GM19324 (cell line): Measurements from ENCODE around the gene INTS6.

ENCODE experiments used
- ATAC-seq: cut with Tn5 transposase; IDR thresholded peaks from one replicate; pipeline ENCODE4 v1.9.1; 2021; ENCODE audit warnings: mild to moderate bottlenecking, moderate library complexity; ENCODE audit not compliant: unreplicated experiment, low FRiP score

INTS6 gene

DNA sequence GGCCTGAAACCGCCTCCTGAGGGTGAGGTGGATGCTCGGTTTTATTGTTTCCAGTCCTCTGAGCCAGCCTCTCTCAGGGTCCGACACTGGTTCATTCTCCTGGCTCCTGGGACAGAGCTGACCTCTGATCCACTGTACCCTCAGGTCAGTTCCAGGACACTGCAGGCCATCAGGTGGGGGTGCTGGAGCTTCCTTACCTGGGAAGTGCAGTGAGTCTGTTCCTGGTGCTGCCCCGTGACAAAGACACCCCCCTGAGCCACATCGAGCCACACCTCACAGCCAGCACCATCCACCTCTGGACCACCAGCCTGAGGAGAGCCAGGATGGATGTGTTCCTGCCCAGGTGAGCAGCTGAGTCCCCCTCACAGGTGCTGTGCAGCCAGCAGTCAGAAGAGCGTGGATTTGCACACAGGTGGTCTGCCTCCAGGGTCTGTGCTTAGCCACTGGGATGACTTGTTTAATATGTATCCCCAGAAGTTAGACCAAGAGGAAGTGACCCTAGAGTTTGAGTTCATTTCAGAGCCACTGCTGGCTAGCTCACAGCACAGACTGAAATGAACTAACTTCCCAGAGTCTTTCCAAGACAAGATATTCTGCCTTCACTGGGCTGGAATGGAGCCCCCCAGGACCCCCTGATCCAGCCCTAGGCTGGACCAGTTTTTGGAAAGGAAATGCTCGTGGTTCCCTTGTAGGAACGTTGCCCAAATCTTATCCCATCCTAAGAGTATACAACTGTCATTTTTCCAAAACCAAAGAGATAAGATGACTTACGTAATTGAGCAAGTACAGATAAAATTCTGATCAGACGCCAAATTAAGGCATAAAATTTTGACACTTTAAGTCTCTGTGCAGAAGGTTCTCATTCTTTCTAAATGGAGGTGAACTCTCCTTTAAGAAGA, 104.5 kb downstream of the INTS6 start:
- no peak for ATAC-seq

DNA sequence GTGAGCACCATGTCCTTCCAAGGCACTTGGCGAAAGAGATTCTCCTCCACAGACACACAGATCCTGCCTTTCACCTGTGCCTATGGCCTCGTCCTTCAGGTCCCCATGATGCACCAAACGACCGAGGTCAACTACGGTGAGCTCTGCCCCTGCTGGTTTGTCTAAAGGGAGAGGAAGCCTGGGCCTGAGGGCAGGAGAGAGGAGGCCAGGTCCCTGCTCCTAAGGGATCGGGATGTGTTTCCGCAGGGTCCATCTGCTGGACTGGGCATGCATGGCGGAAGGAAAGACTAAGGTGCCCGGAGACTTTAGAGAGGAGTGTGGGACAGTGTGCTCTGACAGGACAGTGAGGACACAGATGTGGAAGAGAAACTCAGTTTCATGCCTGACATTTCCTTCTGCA, 105.7 kb downstream of the INTS6 start:
- no peak for ATAC-seq

DNA sequence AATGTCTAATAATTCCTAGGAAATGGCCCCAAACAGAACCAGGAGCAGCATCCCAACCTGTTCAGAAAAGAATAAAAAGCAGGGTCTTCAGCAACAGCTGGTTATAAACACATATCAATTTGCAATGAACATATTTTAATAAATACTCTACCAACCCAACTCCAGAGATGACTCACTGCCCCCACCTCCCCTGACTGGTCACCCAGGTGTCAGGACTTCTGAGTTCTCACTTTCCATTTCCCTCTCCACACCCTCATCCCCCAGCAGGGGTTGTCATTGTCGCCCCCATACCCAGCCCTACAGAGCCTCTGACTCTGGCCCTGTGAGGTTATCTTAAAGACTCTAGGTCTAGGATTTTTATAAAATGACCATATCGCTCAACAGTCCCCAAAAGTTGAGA, 106.4 kb downstream of the INTS6 start:
- ATAC-seq = no peak

- no peak for ATAC-seq
These were observed 109.4 kb downstream of the INTS6 start for GRCh38 chr13:51343475-51343874.

GRCh38 chr13:51342706-51343105, 110.1 kb downstream of the INTS6 start:
- no peak for ATAC-seq

DNA sequence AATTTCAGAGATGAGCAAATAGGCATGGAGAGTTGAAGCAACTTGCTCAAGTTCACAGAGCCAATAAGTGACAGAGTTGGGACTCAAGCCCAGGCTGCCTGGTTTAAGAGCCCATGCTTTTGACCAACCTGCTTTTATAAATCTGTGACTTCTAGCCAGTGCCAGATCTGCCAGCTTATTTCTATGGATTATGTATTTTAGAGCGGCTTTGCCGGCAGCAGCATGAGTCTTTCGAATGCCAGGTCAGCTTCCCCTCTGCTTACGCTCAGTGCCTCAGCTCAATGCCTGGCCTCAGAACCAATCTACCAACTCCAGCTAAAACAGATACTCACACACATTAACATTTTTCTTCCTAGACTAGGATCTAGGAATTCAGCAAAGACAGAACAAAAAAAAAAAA, 111.0 kb downstream of the INTS6 start:
- ATAC-seq = no peak

- no peak for ATAC-seq
These were observed 111.6 kb downstream of the INTS6 start for GRCh38 chr13:51341232-51341631.

DNA sequence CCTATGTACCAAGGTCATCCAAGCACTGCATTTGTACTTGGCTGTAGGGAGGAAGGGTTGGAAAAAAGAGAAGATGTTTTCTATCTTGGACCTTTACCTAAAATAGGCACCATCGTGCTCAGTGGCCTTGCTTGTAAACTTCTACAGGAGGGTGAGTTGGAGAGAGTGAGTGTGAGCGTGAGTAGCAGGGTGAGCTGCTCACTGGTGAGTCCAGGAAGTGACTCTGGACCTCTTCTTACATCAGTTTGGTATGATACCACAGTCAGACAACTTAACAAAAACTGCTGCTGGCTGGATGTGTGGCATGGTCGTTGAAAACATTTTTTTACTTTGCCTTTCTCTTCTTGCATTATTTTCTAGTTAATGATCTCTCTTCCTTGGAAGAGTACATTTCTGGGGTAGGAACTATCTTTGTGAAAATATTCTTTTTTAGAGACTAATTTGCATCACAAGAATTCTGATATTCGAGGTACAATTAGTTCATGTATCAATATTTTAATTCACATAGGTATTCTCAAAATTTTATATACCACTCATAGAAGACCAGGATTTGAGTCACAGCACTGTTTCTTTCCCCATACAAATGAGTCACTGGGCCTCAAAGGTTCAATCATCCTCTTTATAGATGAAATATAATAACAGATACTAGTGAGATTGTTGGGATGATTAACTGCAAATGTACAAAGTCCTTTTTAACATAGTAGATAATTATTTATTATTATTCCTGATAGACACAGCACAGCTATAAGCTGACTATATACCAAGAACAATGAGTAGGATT, 112.7 kb downstream of the INTS6 start:
- ATAC-seq = no peak

GRCh38 chr13:51339354-51339753, 113.5 kb downstream of the INTS6 start, which contains the start of gene SERPINE3:
TSS of gene SERPINE3 (plus strand) at chr13:51339691. CDS start at chr13:51341092, 1,401 bp downstream.
- no peak for ATAC-seq

DNA sequence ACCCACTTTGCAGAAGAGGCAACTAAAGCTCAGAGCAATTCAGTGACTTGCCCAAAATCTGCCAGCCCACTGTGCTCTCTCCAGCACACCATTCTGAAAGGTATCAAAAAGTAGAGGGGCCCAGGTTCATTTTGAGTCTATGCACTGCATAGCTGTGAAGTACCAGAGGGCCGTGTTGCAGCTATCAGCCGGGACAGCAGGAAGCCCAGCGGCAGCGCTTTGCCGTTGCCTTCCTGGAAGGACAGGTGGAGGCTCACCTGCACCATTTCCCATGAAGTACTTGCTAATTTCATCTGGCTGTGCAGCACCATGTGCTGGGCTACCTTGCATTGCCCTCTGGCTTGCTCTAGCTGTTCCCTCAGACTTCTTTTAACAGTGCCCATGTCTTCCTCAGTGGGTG, 116.1 kb downstream of the INTS6 start:
- ATAC-seq = no peak

- no peak for ATAC-seq
These were observed 119.0 kb downstream of the INTS6 start for GRCh38 chr13:51333826-51334225.

- ATAC-seq = no peak
These were observed 119.4 kb downstream of the INTS6 start for GRCh38 chr13:51333421-51333820.

DNA sequence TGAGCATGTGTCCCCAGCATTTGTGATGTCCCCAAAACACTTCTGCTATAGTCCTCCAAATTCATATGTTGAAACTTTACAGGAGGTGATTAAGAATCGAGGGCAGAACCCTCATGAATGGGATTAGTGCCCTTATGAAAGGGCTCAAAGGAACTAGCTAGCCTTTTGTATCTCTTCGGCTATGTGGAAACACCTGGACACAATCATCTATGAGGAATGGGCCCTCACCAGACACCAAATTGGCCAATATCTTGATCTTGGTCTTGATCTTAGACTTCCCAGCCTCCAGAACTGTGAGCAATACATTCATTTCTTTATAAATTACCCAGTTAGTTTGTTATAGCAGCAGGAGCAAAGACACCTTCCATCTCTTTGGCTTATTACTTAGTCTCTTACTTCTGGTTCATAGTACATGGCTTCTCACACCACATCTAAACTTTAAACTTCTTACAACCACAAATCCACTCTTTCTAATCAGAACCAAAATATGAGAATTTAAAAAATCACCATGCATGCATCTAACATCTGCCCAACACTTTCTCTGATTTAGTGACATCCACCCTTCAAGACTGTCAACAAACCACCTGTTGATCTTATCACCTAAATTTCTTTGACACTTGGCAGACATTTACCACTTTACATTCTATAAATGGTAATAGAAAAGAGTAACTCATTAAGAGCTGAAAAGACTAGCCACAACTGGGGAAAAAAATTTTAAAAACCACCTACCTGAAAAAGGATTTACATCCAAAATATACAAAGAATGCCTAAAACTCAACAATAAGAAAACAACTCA, 120.1 kb downstream of the INTS6 start:
- no peak for ATAC-seq

DNA sequence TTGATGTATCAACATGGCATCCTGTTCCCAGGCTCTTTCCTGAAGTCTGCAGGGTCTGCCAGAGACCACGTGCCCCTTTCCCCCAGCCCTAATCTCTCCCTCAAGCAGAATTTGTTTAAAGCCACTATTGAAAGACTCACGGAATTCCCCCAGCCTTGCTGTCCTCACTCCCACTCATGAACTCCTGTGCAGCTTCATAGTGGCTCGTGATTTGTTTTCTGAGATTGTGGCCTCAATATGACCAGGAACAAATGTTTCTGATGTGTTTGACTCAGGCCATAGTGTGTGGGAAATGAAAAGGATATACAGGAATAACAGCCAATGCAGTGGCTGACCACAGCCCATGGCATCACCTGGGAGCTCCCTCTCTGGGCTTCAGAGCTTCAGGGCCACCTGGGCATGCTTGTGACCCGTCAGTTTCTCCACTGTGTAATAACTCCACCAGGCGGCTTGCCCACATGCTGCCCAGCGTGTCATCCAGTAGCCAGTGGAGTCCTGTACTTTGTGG, 121.4 kb downstream of the INTS6 start:
- ATAC-seq = no peak

DNA sequence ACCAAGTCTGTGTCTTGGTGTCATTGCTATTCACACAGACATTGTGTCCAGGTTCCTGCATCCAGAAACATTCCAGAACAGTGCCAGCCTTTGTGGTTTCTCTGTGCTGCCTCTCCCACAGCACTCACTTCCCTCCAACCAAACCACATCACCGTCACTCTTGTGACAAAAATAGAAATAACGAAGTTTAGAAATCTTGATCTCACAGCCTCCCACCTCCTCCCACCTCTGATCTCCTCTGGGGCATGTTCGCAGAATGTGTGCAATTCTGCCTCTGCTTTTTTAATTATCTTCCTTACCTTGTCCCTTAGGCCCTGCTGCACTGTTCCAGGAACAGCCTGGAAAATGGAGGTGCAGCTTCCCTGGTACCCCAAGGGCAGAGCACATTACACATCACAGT, 122.0 kb downstream of the INTS6 start:
- ATAC-seq = no peak

GRCh38 chr13:51329606-51330005, 123.2 kb downstream of the INTS6 start:
- ATAC-seq = no peak

DNA sequence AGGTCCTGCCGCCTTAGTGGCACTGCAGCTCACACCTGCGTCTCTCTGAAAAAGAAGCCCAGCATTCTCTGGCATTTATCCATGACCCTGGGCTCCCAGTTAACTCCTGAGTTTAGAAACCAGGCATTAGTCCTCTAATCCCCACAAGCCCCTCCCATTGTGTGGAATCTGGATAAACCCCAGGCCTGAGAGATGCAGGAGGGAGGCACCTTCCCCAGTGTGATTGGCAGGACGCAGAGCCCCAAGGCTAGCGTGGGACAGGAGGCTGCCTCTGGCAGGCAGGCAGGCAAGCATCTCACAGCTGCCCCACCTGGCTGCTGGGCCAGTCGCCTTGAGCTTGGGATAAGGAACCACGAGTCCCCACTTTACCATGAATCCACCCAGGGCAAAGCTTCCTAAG, 124.3 kb downstream of the INTS6 start:
- ATAC-seq = no peak

GRCh38 chr13:51327961-51328360, 124.9 kb downstream of the INTS6 start:
- no peak for ATAC-seq

DNA sequence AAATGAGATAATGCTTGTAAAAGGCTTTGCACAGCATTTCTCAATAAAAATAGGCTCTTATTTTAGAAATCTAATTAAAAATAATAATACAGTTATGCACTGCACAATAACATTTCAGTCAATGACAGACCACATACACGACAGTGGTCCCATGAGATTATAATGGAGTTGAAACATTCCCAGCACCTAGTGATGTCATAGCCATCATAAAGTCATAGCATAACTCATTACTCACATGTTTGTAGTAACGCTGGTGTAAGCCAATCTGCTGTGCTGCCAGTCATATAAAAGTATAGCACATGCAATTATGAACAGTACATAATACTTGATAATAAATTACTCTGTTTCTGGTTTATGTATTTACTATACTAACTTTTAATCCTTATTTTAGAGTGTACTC, 126.1 kb downstream of the INTS6 start:
- ATAC-seq = no peak

DNA sequence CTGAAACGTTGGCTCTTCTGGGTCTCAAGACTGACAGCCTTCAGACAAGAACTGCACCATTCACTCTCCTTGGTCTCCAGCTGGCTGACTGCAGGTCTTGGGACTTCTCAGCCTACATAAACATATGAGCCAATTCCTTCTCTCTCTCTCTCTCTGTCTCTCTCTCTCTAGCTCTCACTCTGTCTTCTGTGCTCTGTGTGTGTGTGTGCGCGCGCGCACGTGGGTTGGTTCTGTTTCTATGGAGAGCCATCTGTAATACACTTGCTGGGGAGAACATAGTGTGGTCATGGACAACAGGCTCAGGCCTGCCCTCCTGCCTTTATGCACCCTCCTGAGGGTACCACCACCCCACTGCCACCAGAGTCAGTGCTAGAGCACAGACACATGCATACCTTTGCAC, 127.0 kb downstream of the INTS6 start:
- ATAC-seq = no peak
